GM23338 (cell line): Measurements from ENCODE around the gene GEN1.

Experiments used
- CREB1 ChIP-seq: fragments of 250-450 bp; sonication (Bioruptor Pico); IDR thresholded peaks from 2 replicates; pipeline ENCODE4 v1.5.0; 2020; ENCODE audit warnings: low read depth, mild to moderate bottlenecking, moderate library complexity
- EZH2 ChIP-seq: fragments of 200-600 bp; sonication (generic); IDR thresholded peaks from one replicate; pipeline ENCODE4 v1.8.0; 2017; ENCODE audit warnings: antibody characterized with exemption, mild to moderate bottlenecking, low read depth; ENCODE audit not compliant: unreplicated experiment
- EZH2phosphoT487 ChIP-seq: fragments of 200-600 bp; sonication (generic); IDR thresholded peaks from one replicate; pipeline ENCODE4 v1.8.1; 2018; ENCODE audit warnings: antibody characterized with exemption; ENCODE audit not compliant: unreplicated experiment
- JUNB ChIP-seq: IDR thresholded peaks from one replicate; pipeline ENCODE4 v1.6.1; 2016; ENCODE audit warnings: antibody characterized with exemption; ENCODE audit not compliant: unreplicated experiment
- NANOG ChIP-seq: IDR thresholded peaks from 2 replicates; pipeline ENCODE4 v1.6.1; 2016; ENCODE audit warnings: antibody characterized with exemption, borderline replicate concordance
- POLR2AphosphoS5 ChIP-seq: IDR thresholded peaks from 2 replicates; pipeline ENCODE4 v1.6.1; 2016; ENCODE audit warnings: antibody characterized with exemption, low read depth
- STAT1 ChIP-seq: IDR thresholded peaks from one replicate; pipeline ENCODE4 v1.6.1; 2016; ENCODE audit warnings: antibody characterized with exemption; ENCODE audit not compliant: unreplicated experiment
- ZNF331 ChIP-seq: fragments of 250-450 bp; sonication (Bioruptor Pico); IDR thresholded peaks from 2 replicates; pipeline ENCODE4 v1.5.0; 2020; ENCODE audit warnings: low read depth, mild to moderate bottlenecking, moderate library complexity
- TF ChIP-seq, protein P1 (sequence below), 2 experiments: fragments of 200-600 bp in 1 of 2; sonication (generic) in 1 of 2; conservative IDR thresholded peaks; 2 replicates each; pipeline versions ENCODE4 v1.5.1 to v1.6.1; 2016 to 2017; ENCODE audit warnings: antibody characterized with exemption in 2 of 2, low read depth in 2 of 2, mild to moderate bottlenecking in 2 of 2, moderate library complexity in 1 of 2
- TF ChIP-seq, protein P2 (sequence below): fragments of 250-450 bp; sonication (Bioruptor Pico); IDR thresholded peaks from 2 replicates; pipeline ENCODE4 v1.5.0; 2020; ENCODE audit warnings: mild to moderate bottlenecking, moderate library complexity
- TF ChIP-seq, protein P3 (sequence below): IDR thresholded peaks from one replicate; pipeline ENCODE4 v1.6.1; 2018; ENCODE audit warnings: antibody characterized with exemption; ENCODE audit not compliant: unreplicated experiment
- TF ChIP-seq, protein P4 (sequence below): IDR thresholded peaks from 2 replicates; pipeline ENCODE4 v1.6.1; 2016; ENCODE audit warnings: antibody characterized with exemption

DNA sequence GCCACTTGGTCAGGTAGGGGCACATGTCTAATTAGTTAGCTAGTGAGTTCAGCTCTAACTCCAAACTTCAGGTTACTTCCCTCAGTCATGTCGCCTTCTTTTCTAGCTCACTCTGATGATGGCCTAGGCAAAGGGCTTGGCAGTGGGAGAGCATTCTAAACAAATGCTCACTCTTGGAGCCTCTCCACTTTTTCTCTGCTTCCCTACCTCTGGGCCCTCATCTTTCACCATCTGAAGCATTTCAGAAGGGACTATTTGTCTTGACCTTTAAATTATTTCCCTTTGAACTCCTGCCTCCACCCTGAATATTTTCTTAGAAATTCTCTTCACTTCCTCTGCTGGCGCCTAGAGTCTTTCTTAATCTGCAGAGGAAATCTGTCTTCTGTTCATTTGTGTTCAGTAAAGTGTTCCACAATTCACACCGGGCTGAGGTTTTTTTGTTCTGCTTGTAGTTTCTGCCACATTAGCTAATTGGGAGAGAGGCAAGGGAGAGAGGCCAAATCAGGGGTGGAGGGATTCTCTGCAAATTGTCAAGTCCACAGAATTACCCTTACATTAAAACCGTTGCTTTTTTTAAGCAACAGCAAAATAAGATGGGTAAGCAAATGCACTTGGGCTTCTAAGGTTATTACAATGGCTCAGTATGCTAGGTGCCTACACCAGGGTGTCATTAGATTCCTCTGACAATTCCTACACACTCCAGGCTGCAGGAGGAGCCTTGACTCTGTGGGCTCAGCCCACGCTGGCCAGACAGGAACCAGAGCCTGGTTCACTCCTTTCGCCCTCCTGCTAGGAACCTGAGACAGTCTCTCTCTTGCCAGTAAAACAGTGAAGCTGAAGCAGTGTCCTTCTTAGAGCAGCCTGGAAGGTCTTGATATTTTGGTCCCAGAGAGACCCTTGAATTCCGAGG lies 67.9 kb downstream of the GEN1 start:
- TF ChIP-seq, protein P1, sequence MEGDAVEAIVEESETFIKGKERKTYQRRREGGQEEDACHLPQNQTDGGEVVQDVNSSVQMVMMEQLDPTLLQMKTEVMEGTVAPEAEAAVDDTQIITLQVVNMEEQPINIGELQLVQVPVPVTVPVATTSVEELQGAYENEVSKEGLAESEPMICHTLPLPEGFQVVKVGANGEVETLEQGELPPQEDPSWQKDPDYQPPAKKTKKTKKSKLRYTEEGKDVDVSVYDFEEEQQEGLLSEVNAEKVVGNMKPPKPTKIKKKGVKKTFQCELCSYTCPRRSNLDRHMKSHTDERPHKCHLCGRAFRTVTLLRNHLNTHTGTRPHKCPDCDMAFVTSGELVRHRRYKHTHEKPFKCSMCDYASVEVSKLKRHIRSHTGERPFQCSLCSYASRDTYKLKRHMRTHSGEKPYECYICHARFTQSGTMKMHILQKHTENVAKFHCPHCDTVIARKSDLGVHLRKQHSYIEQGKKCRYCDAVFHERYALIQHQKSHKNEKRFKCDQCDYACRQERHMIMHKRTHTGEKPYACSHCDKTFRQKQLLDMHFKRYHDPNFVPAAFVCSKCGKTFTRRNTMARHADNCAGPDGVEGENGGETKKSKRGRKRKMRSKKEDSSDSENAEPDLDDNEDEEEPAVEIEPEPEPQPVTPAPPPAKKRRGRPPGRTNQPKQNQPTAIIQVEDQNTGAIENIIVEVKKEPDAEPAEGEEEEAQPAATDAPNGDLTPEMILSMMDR (conservative IDR thresholded peaks at IDR 0.05; ENCODE audit: low read depth in 2 of 2), result no peak
- TF ChIP-seq EZH2phosphoT487 (no peak), POLR2AphosphoS5 (no peak), EZH2 (no peak), NANOG (no peak), CREB1 (CRISPR knock-in tag) (no peak), ZNF331 (no peak), JUNB (no peak), STAT1 (no peak)
- TF ChIP-seq, protein P2, sequence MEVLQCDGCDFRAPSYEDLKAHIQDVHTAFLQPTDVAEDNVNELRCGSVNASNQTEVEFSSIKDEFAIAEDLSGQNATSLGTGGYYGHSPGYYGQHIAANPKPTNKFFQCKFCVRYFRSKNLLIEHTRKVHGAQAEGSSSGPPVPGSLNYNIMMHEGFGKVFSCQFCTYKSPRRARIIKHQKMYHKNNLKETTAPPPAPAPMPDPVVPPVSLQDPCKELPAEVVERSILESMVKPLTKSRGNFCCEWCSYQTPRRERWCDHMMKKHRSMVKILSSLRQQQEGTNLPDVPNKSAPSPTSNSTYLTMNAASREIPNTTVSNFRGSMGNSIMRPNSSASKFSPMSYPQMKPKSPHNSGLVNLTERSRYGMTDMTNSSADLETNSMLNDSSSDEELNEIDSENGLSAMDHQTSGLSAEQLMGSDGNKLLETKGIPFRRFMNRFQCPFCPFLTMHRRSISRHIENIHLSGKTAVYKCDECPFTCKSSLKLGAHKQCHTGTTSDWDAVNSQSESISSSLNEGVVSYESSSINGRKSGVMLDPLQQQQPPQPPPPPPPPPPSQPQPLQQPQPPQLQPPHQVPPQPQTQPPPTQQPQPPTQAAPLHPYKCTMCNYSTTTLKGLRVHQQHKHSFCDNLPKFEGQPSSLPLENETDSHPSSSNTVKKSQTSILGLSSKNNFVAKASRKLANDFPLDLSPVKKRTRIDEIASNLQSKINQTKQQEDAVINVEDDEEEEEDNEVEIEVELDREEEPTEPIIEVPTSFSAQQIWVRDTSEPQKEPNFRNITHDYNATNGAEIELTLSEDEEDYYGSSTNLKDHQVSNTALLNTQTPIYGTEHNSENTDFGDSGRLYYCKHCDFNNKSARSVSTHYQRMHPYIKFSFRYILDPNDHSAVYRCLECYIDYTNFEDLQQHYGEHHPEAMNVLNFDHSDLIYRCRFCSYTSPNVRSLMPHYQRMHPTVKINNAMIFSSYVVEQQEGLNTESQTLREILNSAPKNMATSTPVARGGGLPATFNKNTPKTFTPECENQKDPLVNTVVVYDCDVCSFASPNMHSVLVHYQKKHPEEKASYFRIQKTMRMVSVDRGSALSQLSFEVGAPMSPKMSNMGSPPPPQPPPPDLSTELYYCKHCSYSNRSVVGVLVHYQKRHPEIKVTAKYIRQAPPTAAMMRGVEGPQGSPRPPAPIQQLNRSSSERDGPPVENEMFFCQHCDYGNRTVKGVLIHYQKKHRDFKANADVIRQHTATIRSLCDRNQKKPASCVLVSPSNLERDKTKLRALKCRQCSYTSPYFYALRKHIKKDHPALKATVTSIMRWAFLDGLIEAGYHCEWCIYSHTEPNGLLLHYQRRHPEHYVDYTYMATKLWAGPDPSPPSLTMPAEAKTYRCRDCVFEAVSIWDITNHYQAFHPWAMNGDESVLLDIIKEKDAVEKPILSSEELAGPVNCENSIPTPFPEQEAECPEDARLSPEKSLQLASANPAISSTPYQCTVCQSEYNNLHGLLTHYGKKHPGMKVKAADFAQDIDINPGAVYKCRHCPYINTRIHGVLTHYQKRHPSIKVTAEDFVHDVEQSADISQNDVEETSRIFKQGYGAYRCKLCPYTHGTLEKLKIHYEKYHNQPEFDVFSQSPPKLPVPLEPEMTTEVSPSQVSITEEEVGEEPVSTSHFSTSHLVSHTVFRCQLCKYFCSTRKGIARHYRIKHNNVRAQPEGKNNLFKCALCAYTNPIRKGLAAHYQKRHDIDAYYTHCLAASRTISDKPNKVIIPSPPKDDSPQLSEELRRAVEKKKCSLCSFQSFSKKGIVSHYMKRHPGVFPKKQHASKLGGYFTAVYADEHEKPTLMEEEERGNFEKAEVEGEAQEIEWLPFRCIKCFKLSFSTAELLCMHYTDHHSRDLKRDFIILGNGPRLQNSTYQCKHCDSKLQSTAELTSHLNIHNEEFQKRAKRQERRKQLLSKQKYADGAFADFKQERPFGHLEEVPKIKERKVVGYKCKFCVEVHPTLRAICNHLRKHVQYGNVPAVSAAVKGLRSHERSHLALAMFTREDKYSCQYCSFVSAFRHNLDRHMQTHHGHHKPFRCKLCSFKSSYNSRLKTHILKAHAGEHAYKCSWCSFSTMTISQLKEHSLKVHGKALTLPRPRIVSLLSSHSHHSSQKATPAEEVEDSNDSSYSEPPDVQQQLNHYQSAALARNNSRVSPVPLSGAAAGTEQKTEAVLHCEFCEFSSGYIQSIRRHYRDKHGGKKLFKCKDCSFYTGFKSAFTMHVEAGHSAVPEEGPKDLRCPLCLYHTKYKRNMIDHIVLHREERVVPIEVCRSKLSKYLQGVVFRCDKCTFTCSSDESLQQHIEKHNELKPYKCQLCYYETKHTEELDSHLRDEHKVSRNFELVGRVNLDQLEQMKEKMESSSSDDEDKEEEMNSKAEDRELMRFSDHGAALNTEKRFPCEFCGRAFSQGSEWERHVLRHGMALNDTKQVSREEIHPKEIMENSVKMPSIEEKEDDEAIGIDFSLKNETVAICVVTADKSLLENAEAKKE, result no peak
- TF ChIP-seq, protein P3, sequence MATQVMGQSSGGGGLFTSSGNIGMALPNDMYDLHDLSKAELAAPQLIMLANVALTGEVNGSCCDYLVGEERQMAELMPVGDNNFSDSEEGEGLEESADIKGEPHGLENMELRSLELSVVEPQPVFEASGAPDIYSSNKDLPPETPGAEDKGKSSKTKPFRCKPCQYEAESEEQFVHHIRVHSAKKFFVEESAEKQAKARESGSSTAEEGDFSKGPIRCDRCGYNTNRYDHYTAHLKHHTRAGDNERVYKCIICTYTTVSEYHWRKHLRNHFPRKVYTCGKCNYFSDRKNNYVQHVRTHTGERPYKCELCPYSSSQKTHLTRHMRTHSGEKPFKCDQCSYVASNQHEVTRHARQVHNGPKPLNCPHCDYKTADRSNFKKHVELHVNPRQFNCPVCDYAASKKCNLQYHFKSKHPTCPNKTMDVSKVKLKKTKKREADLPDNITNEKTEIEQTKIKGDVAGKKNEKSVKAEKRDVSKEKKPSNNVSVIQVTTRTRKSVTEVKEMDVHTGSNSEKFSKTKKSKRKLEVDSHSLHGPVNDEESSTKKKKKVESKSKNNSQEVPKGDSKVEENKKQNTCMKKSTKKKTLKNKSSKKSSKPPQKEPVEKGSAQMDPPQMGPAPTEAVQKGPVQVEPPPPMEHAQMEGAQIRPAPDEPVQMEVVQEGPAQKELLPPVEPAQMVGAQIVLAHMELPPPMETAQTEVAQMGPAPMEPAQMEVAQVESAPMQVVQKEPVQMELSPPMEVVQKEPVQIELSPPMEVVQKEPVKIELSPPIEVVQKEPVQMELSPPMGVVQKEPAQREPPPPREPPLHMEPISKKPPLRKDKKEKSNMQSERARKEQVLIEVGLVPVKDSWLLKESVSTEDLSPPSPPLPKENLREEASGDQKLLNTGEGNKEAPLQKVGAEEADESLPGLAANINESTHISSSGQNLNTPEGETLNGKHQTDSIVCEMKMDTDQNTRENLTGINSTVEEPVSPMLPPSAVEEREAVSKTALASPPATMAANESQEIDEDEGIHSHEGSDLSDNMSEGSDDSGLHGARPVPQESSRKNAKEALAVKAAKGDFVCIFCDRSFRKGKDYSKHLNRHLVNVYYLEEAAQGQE, result no peak
- TF ChIP-seq, protein P4, sequence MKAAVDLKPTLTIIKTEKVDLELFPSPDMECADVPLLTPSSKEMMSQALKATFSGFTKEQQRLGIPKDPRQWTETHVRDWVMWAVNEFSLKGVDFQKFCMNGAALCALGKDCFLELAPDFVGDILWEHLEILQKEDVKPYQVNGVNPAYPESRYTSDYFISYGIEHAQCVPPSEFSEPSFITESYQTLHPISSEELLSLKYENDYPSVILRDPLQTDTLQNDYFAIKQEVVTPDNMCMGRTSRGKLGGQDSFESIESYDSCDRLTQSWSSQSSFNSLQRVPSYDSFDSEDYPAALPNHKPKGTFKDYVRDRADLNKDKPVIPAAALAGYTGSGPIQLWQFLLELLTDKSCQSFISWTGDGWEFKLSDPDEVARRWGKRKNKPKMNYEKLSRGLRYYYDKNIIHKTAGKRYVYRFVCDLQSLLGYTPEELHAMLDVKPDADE, result no peak
